ENCODE results near the gene INSYN2A.

GRCh38 chr10:127198721-127199120, 2.3 kb upstream of the INSYN2A start:
- TF ChIP-seq HNRNPL (IDR thresholded peaks at IDR 0.05; ENCODE audit: low read depth, low read length) (no peak), MXD1 (CRISPR knock-in tag; IDR thresholded peaks at IDR 0.05) (no peak), KDM3A (CRISPR knock-in tag; IDR thresholded peaks at IDR 0.05; ENCODE audit: low read depth) (no peak), TOE1 (CRISPR knock-in tag; IDR thresholded peaks at IDR 0.05) (no peak), KLF16 (CRISPR knock-in tag; IDR thresholded peaks at IDR 0.05) (no peak), CTCF (CRISPR knock-in tag; IDR thresholded peaks at IDR 0.05) (no peak), JUNB (CRISPR knock-in tag; IDR thresholded peaks at IDR 0.05; ENCODE audit: borderline replicate concordance) (no peak), TFDP2 (CRISPR knock-in tag; IDR thresholded peaks at IDR 0.05) (no peak), TARDBP (CRISPR knock-in tag; IDR thresholded peaks at IDR 0.05) (no peak), ZBTB44 (CRISPR knock-in tag; IDR thresholded peaks at IDR 0.05) (no peak), ZBTB33 (CRISPR knock-in tag; IDR thresholded peaks at IDR 0.05) (no peak)

Data from HepG2 (cell line).